HepG2 (cell line): ENCODE measurements around the gene LDLRAD3. TPM values are rescaled to one million over a fixed set of nuclear protein-coding genes. Genes with fewer than 3 reads are reported as not detected.

Experiments used
- ATAC-seq: fragments of 200-7000 bp; cut with Tn5 transposase; 3 replicates; pipeline ENCODE4 v1.9.1; 2020; ENCODE audit warnings: mild to moderate bottlenecking, moderate library complexity
- BruUV-seq: library from RNA; stranded (reverse); fragments of 400-500 nt; replicated peaks from 2 replicates; lab custom pipeline; 2021; lab: Mats Ljungman, UMichigan
- CTCF ChIA-PET: fragments of 300-600 bp; formaldehyde crosslinking; extraction: SDS; loops from one replicate; lab custom pipeline; 2021; ENCODE audit warnings: low total read pairs, inconsistent platforms, low intra/inter-chr PET ratio; lab: Yijun Ruan, JAX
- POLR2A ChIA-PET: fragments of 350-600 bp; sonication (Branson Sonifier 250); formaldehyde crosslinking; loops from one replicate; lab custom pipeline; 2020; ENCODE audit warnings: antibody characterized with exemption, inconsistent platforms; lab: Yijun Ruan, JAX
- DNase-seq: peaks from one replicate; pipeline ENCODE4 v3.0.0-alpha.2; 2015; ENCODE audit warnings: low spot score
- FAIRE-seq: peaks from 3 replicates; lab custom pipeline; 2011; peaks lifted over from hg19 to GRCh38; lab: Jason Lieb, UNC
- H2AFZ ChIP-seq: one replicate; pipeline ENCODE4 v1.6.1; 2011; ENCODE audit warnings: low read length, inconsistent platforms
- H3K27ac ChIP-seq: fragments of 300-600 bp; 3 replicates; pipeline ENCODE4 v1.8.0; 2011; ENCODE audit warnings: mixed run types, mild to moderate bottlenecking, mixed read lengths, low read length, inconsistent platforms; ENCODE audit not compliant: insufficient read depth; ENCODE audit errors: extremely low read length
- H3K27me3 ChIP-seq, 2 experiments: fragments of 200-600 bp in 1 of 2; 2 replicates in 1 of 2; 3 replicates in 1 of 2; pipeline versions ENCODE4 v1.6.0 to v1.8.0; 2011; ENCODE audit warnings: low read length in 2 of 2, mild to moderate bottlenecking in 2 of 2, moderate library complexity in 2 of 2, inconsistent platforms in 1 of 2; ENCODE audit not compliant: insufficient read depth in 2 of 2, control insufficient read depth in 1 of 2
- H3K36me3 ChIP-seq, 2 experiments: fragments of 200-600 bp in 1 of 2; replicated peaks in 1 of 2; 2 replicates in 1 of 2; 3 replicates in 1 of 2; pipeline versions ENCODE4 v1.5.1 to v1.8.0; 2011; ENCODE audit warnings: low read length in 2 of 2, inconsistent platforms in 1 of 2; ENCODE audit not compliant: insufficient read depth in 2 of 2, control insufficient read depth in 1 of 2
- H3K4me1 ChIP-seq: 2 replicates; pipeline ENCODE4 v1.5.1; 2012; ENCODE audit warnings: low read length, inconsistent platforms; ENCODE audit not compliant: insufficient read depth
- H3K4me2 ChIP-seq: 2 replicates; pipeline ENCODE4 v1.6.0; 2011; ENCODE audit warnings: low read depth, low read length, inconsistent platforms
- H3K4me3 ChIP-seq, 3 experiments: fragments of 200-600 bp in 1 of 3; sonication (generic), shearing (Covaris generic) in 1 of 3; replicated peaks in 1 of 3; 2 replicates each; pipeline ENCODE4 v1.5.1; 2011 to 2016; ENCODE audit warnings: low read length in 3 of 3, inconsistent platforms in 2 of 3, low read depth in 2 of 3, mild to moderate bottlenecking in 2 of 3, control low read depth in 1 of 3, mixed read lengths in 1 of 3; ENCODE audit not compliant: insufficient read depth in 1 of 3
- H3K79me2 ChIP-seq: one replicate; pipeline ENCODE4 v1.6.1; 2011; ENCODE audit warnings: low read length, inconsistent platforms; ENCODE audit not compliant: insufficient read depth
- H3K9ac ChIP-seq: 2 replicates; pipeline ENCODE4 v1.6.0; 2011; ENCODE audit warnings: mild to moderate bottlenecking, low read depth, low read length, inconsistent platforms; ENCODE audit not compliant: insufficient read depth
- H3K9me3 ChIP-seq: 2 replicates; pipeline ENCODE4 v1.5.1; 2012; ENCODE audit warnings: mild to moderate bottlenecking, low read length
- H4K20me1 ChIP-seq: 2 replicates; pipeline ENCODE4 v1.6.0; 2011; ENCODE audit warnings: inconsistent platforms, mild to moderate bottlenecking, low read length, moderate library complexity; ENCODE audit not compliant: insufficient read depth
- AKAP8 ChIP-seq: sonication (generic); formaldehyde crosslinking; IDR thresholded peaks from 2 replicates; pipeline ENCODE4 v1.5.1; 2020; ENCODE audit warnings: mild to moderate bottlenecking, missing genetic modification reagents
- CEBPB ChIP-seq: IDR thresholded peaks from 2 replicates; pipeline ENCODE4 v1.6.1; 2011; ENCODE audit warnings: low read depth, low read length, improper control_type of control experiment, borderline replicate concordance
- CREB1 ChIP-seq, 2 experiments: fragments of 450-650 bp in 1 of 2; IDR thresholded peaks; 2 replicates each; pipeline ENCODE4 v1.6.1; 2016 to 2017; ENCODE audit warnings: control low read depth in 1 of 2, mild to moderate bottlenecking in 1 of 2, missing compliant biosample characterization in 1 of 2, missing genetic modification characterization in 1 of 2
- DNMT1 ChIP-seq: sonication (generic); formaldehyde crosslinking; IDR thresholded peaks from 2 replicates; pipeline ENCODE4 v1.5.1; 2020; ENCODE audit warnings: mild to moderate bottlenecking, missing genetic modification reagents
- EP300 ChIP-seq, 3 experiments: sonication (generic) in 1 of 3; formaldehyde crosslinking in 1 of 3; IDR thresholded peaks; 2 replicates each; pipeline versions ENCODE4 v1.5.1 to v1.6.1; 2011 to 2020; ENCODE audit warnings: low read depth in 2 of 3, low read length in 2 of 3, borderline replicate concordance in 1 of 3, improper control_type of control experiment in 1 of 3, mild to moderate bottlenecking in 1 of 3, missing genetic modification reagents in 1 of 3, moderate library complexity in 1 of 3
- KLF9 ChIP-seq: IDR thresholded peaks from 2 replicates; pipeline ENCODE4 v1.6.1; 2016; ENCODE audit warnings: low read depth
- MAFK ChIP-seq, 2 experiments: IDR thresholded peaks in 1 of 2; conservative IDR thresholded peaks in 1 of 2; 2 replicates each; pipeline ENCODE4 v1.6.1; 2011; ENCODE audit warnings: improper control_type of control experiment in 2 of 2, low read length in 2 of 2
- MEF2D ChIP-seq: sonication (generic); formaldehyde crosslinking; IDR thresholded peaks from 2 replicates; pipeline ENCODE4 v1.5.1; 2020; ENCODE audit warnings: mild to moderate bottlenecking, missing genetic modification reagents
- PAWR ChIP-seq: sonication (generic); formaldehyde crosslinking; IDR thresholded peaks from 2 replicates; pipeline ENCODE4 v1.4.0; 2020; ENCODE audit warnings: missing genetic modification reagents, mild to moderate bottlenecking, borderline replicate concordance
- RFX1 ChIP-seq: fragments of 450-650 bp; IDR thresholded peaks from 2 replicates; pipeline ENCODE4 v1.6.1; 2017
- RFX3 ChIP-seq: IDR thresholded peaks from 2 replicates; pipeline ENCODE4 v1.6.1; 2016; ENCODE audit warnings: missing biosample characterization, missing genetic modification reagents
- RORA ChIP-seq: sonication (generic); formaldehyde crosslinking; IDR thresholded peaks from 2 replicates; pipeline ENCODE4 v1.5.0; 2020; ENCODE audit warnings: mild to moderate bottlenecking, missing genetic modification reagents, moderate library complexity
- SIN3A ChIP-seq: IDR thresholded peaks from 2 replicates; pipeline ENCODE4 v1.6.1; 2011; ENCODE audit warnings: low read depth, mild to moderate bottlenecking, control low read depth, low read length, borderline replicate concordance
- SMARCC2 ChIP-seq: fragments of 450-650 bp; IDR thresholded peaks from 2 replicates; pipeline ENCODE4 v1.6.1; 2017; ENCODE audit warnings: antibody characterized with exemption, mild to moderate bottlenecking
- SMC3 ChIP-seq: IDR thresholded peaks from 2 replicates; pipeline ENCODE4 v1.6.1; 2011; ENCODE audit warnings: low read length, improper control_type of control experiment
- XRCC5 ChIP-seq: fragments of 200-400 bp; formaldehyde crosslinking; optimal IDR thresholded peaks from 2 replicates; pipeline ENCODE3; 2017; ENCODE audit warnings: mild to moderate bottlenecking, low read length
- ZBTB7A ChIP-seq: sonication (generic); formaldehyde crosslinking; IDR thresholded peaks from 2 replicates; pipeline ENCODE4 v1.8.0; 2022; ENCODE audit warnings: mild to moderate bottlenecking, missing genetic modification reagents
- ZNF160 ChIP-seq: sonication (generic); formaldehyde crosslinking; IDR thresholded peaks from 2 replicates; pipeline ENCODE4 v1.8.0; 2022; ENCODE audit warnings: mild to moderate bottlenecking, inconsistent platforms, missing genetic modification reagents
- ZNF333 ChIP-seq: sonication (generic); formaldehyde crosslinking; IDR thresholded peaks from 2 replicates; pipeline ENCODE4 v1.4.0; 2020; ENCODE audit warnings: mild to moderate bottlenecking, missing genetic modification reagents, borderline replicate concordance
- WGBS: methylation state at CpG from one replicate; pipeline ENCODE4 v1.1.6; 2017; ENCODE audit warnings: low lambda C conversion rate; 5-methylcytosine and 5-hydroxymethylcytosine counted together
- in situ Hi-C: cut with HindIII; loops from 2 replicates; pipeline ENCODE4 v1.10.0; 2017; ENCODE audit warnings: low pct_unique_long_range_greater_than_20kb; ENCODE audit not compliant: extremely low pct_ligation_motif_present
- intact Hi-C: fragments of 100-400 bp; cut with micrococcal nuclease; formaldehyde crosslinking; loops from one replicate; pipeline ENCODE4 v1.10.0; 2022; ENCODE audit not compliant: unreplicated experiment
- polyA plus RNA-seq, 8 experiments: library from polyadenylated mRNA; depleted of rRNA in 3 of 8; stranded (reverse) in 7 of 8; unstranded in 1 of 8; fragments of >200 nt; fragmentation: Illumina TruSeq in 4 of 8; extraction: Trizol in 4 of 8; gene quantifications; 2 replicates each; pipeline versions ENCODE4 v1.2.1 to v1.2.3, GENCODE V29; 2011 to 2016; ENCODE audit warnings: low read depth in 4 of 8, missing spikeins in 1 of 8, mixed read lengths in 1 of 8; ENCODE audit not compliant: insufficient read depth in 1 of 8
- total RNA-seq, 5 experiments: library from RNA; depleted of rRNA; stranded (reverse); fragments of >200 nt; fragmentation: Illumina TruSeq; extraction: Trizol; gene quantifications; 2 replicates each; pipeline ENCODE4 v1.2.3, GENCODE V29; 2016; ENCODE audit warnings: low read depth in 1 of 5
- TF ChIP-seq, protein P1 (sequence below): sonication (generic); formaldehyde crosslinking; IDR thresholded peaks from 2 replicates; pipeline ENCODE4 v1.8.1; 2023; ENCODE audit warnings: missing genetic modification reagents, mild to moderate bottlenecking, borderline replicate concordance
- TF ChIP-seq, protein P2 (sequence below): sonication (generic); formaldehyde crosslinking; IDR thresholded peaks from 2 replicates; pipeline ENCODE4 v1.9.0; 2022; ENCODE audit warnings: missing genetic modification reagents, mild to moderate bottlenecking, borderline replicate concordance

The LDLRAD3 gene
- total and polyA plus RNA-seq, 2 of the 13 experiments (the other 11 are each of a cell fraction or from before 2014, with no cell fraction given) = 0.50 to 0.60 TPM

DNA sequence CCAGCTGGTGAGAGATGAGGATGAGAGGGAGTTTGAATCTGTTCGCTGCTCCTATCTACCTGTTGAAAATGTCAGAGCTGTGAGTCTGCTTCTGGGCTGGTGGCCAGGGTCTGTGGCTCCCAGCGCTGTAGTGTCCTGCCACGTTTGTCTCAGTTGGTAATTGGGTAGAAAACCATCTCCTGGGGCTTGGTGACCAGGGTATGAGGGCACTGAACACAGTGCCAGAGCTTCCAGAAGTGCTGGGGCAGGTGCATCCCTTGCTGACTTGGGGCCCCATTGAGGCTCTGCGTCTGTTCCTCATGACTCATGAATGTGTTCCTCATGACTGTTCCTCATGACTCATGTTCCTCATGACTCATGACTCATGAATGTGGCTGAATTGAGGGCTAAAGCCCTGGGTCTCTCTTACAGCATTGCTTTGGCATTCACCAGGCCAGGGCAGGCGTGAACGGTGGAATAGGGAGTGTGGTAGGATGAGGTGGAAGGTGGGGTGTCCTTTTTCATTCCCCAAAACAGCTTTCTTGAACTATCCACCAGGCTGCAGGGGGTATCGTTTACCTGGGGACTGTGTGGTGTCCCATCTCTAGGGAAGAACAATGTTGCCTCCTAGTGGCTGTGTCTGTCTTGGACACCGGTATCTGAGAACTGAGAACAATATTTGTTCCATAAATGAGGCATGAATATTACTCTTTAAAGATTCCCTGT, 205.8 kb downstream of the LDLRAD3 start:
- BruUV-seq = no TSS peak
- Histone ChIP-seq H3K9me3 (no peaks in the 10 kb centered on the region), H3K4me1 (no peaks in the 10 kb centered on the region), H3K27ac (no peak overlapping the region), H2AFZ (no peak overlapping the region), H3K4me2 (no peak overlapping the region), H3K79me2 (no peaks in the 10 kb centered on the region), H3K9ac (no peak overlapping the region), H4K20me1 (no peaks in the 10 kb centered on the region), H3K36me3 (no peaks in the 10 kb centered on the region), H3K4me3 (no peak overlapping the region), H3K27me3 (no peaks in the 10 kb centered on the region)
- FAIRE-seq (peak; percentile 28), ATAC-seq (peak; percentile 91), DNase-seq (peak; percentile 68)
- intact Hi-C loops = loop anchor here (1.0 kb wide), 1 partner anchor 533 kb away; no protein-coding TSS in a partner anchor
- in situ Hi-C loops = no loop called here
- WGBS = 2% methylated on average over 5 of the region's 8 CpGs
- ChIA-PET CTCF (no interaction called here), POLR2A (no interaction called here)
- TF ChIP-seq ZNF333 (CRISPR knock-in tag) (no peak), ZBTB7A (CRISPR knock-in tag) (no peak), AKAP8 (CRISPR knock-in tag) (no peak), KLF9 (CRISPR knock-in tag) (no peak), RFX3 (CRISPR knock-in tag) (no peak), RFX1 (no peak), SMARCC2 (no peak), CREB1 (IDR thresholded peaks at IDR 0.05) (peak; percentile 69), CREB1 (CRISPR knock-in tag; IDR thresholded peaks at IDR 0.05) (no peak), DNMT1 (CRISPR knock-in tag) (no peak), SMC3 (peak; percentile 3; the same call in 1 of the 2 replicates), EP300 (IDR thresholded peaks at IDR 0.05; ENCODE audit: low read depth in 2 of 2, low read length in 2 of 2) (peak in 1 of 2 experiments; percentile 25; a peak in 1 of 4 replicates), EP300 (CRISPR knock-in tag; IDR thresholded peaks at IDR 0.05; ENCODE audit: borderline replicate concordance) (no peak), XRCC5 (no peak), MEF2D (no peak), SIN3A (no peak), ZNF160 (CRISPR knock-in tag) (no peak), PAWR (CRISPR knock-in tag) (no peak), RORA (CRISPR knock-in tag) (no peak), MAFK (conservative IDR thresholded peaks at IDR 0.05 in 1 of 2, IDR thresholded peaks at IDR 0.05 in 1 of 2; ENCODE audit: low read length in 2 of 2) (no peak), CEBPB (no peak)
- TF ChIP-seq, protein P1, sequence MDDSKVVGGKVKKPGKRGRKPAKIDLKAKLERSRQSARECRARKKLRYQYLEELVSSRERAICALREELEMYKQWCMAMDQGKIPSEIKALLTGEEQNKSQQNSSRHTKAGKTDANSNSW (CRISPR knock-in tag) = no peak
- TF ChIP-seq, protein P2, sequence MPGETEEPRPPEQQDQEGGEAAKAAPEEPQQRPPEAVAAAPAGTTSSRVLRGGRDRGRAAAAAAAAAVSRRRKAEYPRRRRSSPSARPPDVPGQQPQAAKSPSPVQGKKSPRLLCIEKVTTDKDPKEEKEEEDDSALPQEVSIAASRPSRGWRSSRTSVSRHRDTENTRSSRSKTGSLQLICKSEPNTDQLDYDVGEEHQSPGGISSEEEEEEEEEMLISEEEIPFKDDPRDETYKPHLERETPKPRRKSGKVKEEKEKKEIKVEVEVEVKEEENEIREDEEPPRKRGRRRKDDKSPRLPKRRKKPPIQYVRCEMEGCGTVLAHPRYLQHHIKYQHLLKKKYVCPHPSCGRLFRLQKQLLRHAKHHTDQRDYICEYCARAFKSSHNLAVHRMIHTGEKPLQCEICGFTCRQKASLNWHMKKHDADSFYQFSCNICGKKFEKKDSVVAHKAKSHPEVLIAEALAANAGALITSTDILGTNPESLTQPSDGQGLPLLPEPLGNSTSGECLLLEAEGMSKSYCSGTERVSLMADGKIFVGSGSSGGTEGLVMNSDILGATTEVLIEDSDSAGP (CRISPR knock-in tag) = no peak
